GOT3 (cell line): Measurements from ENCODE around the gene JMJD1C.

ENCODE experiments used
- DNase-seq: peaks from one replicate; lab custom pipeline; 2025; ENCODE audit warnings: mixed read lengths; lab: John Stamatoyannopoulos, UW

JMJD1C gene

DNA sequence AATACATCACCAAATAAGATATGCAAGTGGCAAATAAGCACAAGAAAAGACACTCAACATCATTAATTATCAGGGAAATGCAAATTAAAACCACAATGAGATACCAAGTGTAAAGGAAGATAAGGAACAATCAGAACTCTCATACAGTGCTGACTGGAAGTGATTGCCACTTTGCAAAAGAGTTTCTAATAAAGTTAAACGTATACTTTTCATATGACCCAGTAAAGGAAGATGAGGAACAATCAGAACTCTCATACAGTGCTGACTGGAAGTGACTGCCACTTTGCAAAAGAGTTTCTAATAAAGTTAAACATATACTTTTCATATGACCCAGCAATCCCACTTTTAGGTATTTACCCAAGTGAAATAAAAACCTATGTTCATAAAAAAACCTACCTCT is 12.2 kb upstream of the JMJD1C start:
- DNase-seq: no peak

DNA sequence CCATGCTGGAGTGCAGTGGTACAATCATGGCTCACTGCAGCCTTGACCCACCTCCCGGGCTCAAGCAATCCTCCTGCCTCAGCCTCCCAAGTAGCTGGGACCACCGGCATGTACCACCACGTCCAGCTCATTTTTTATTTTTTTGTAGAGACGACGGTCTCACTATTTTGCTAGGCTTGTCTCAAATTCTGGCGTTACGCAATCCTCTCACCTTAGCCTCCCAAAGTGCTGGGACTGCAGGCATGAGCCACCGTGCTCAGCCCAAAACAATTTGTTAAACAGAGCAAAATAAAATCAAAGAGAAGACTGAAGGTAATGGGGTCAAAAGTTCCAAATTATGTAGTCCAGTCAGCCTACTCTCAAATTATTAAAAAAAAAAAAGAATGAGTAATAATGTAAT is 8.7 kb upstream of the JMJD1C start:
- no peak for DNase-seq

DNA sequence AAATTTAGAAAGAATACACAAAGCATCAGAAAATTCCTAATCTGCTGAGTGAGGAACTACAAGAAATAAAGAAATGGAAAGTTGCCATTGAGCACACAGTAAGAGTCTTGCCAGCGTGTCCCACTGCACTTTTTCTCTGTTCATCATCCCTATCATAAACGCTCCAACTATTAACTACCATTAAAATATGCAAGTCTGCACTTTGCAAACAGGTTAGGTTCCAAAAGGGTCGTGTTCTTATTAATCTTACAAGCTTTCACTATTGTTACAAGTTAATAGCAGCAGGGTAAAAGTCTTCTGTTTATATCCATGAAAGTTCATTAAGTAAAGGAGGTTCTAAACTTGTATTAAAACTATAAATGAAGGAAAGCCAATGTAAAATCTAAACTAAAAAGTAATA is 5.2 kb upstream of the JMJD1C start:
- DNase-seq: no peak

DNA sequence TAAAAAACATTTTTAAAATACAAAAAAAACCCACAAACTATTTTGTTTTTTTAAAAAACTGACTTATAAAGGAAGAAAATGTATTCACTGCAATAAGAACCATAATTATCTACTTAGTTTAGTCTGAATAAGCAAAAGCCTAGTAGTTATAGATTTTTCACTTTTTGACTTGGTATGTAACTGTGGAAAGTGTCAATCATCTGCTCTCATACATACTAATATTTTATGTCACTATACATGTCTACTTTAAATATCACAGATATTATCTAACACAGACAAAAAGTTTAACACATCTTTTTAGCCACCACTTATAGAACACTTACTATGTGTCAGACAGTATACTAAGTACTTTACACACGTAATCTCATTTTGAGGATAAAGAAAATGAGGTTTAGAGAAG is 3.2 kb upstream of the JMJD1C start:
- no peak for DNase-seq

DNA sequence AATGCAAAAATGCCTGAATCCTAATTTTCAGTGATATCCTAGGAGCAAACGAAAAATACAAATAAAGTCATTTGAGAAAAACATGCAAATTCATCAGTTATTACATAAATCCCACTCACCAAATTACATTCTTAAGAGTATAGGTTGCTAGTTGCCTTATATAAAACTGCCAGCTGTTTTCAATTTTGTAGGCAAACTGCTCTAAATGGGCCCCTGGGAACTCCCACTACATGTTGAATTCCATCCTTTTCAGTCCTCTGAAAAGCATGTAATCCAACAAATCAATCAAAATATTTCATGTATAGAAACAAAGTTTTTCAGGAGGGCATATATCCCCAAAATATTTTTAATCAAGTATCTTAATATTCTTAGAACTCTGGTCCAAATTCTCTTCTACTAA is 2.1 kb upstream of the JMJD1C start:
- DNase-seq: no peak

DNA sequence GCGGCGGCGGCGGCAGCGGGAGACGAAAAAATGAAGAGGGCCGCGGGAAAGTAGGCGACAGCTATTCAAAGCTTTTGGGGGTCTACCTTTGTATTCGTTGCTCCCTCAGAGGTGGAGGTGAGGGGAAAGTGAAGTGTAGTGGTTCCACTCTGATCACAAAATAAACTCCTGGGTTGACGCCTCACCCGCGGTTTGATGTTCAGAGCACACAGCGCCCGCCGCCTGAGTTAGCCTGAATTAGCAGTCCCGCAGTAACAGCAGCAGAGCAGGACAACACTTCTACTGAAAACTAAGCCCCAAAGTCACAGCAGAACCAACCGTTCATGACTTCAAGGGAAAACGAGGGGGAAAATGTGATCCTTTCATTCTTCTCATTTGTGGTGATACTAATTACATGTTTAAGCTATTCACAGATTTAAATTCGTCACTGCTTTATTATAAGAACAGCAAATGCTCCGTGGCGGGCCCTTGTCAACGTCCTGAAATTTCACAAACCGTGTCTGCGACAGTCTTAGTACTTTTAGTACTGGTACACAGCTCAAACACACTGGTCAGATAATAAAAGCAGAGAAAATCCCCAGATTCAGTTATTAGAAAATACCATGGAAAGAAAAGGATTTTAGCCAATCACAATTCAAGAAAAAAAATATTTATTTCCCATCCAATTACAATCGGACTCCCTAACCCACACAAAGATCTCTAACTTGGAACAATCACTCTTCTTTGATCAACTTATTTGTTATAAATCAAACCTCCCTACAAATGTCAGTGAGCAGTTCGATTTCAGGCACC is 563 bp upstream of the JMJD1C start:
- DNase-seq: no peak

DNA sequence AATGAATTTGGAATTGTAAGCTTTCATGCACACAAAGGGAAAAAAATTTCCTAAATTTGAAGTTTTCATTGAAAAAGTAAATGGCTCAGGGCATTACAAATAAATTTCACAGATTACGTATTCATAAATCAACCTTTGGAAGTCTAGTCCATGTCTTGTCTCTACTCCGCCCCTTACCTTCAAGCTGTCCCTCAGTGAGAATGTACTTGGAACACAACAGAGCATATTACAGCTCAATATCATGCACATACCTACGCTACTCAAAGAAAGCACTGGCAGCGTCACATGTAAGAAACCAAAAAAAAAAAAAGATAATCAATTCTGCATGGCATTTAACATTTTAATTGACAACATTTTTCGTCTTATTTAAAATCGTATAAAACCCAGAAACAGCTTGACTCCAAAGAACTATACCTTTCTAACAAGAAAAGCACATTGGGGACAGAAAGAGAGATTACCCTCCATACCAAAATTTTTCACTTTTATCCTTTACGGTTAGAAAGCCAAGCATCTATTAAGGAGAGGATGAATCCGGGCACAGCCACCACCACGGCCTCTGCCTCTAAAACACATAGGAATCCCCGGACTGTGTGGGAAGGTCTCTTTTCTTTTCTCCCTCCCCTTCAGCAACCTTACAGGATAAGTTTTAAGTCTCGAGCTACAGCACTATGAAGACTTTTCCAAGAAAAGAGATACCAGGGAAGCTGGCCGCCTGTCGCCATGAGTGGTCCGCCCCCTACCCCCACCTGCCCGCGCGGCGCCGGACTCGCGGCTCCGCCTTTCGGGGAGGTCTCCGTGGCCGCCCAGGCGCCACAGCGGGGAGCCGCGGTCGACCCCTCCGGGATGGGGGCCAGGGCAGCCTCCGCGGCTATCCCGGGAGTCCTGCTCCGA is 1.1 kb downstream of the JMJD1C start:
- DNase-seq: no peak

DNA sequence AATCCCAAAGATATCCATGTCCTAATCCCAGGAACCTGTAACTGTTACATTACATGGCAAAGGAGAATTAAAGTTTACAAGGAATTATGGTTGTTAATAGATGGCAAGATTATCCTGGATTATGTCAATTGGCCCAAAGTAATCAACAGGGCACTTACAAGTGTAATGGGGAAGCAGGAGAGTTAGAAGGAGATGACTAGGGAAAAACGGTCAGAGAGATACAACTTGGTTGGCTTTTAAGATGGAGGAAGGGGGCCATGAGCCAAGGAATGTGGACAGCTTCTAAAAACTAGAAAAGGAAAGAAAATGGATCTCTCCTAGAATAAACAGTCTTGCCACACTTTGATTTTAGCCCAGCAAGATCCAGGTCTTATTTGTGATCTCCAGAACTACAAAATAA is 3.3 kb downstream of the JMJD1C start:
- no peak for DNase-seq

DNA sequence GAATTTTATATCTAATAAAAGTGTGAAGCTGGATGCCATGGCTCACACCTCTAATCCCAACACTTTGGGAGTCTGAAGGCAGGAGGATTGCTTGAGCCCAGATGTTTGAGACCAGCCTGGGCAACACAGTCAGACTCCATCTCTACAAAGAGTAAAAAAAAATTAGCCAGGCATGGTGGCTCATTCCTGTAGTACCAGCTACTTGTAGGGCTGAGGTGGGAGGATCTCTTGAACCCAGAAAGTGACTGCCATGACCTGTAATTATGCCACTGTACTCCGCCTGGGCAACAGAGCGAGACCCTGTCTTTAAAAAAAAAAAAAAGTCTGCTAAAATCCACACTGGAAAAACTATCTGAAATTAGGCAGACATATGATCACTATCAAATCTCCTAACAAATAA is 7.6 kb downstream of the JMJD1C start:
- no peak for DNase-seq

DNA sequence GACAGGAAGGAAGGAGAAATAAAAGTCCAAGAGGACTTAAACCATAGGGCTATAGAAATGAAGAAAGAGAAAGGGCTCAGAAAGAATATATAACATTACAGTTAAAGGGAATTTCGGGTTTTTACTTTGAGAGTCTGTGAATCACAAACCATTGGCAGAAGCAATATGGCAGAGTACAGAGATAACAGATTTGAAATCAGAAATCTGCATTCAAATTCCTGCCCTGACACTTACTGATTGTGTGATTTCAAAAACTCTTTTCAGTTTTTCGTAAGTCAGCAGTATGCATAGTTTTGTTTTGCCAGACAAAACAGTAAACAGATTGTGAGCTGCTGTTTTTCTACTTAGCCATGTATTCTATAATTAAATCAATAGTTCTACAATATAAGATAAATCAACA is 8.2 kb downstream of the JMJD1C start:
- no peak for DNase-seq

DNA sequence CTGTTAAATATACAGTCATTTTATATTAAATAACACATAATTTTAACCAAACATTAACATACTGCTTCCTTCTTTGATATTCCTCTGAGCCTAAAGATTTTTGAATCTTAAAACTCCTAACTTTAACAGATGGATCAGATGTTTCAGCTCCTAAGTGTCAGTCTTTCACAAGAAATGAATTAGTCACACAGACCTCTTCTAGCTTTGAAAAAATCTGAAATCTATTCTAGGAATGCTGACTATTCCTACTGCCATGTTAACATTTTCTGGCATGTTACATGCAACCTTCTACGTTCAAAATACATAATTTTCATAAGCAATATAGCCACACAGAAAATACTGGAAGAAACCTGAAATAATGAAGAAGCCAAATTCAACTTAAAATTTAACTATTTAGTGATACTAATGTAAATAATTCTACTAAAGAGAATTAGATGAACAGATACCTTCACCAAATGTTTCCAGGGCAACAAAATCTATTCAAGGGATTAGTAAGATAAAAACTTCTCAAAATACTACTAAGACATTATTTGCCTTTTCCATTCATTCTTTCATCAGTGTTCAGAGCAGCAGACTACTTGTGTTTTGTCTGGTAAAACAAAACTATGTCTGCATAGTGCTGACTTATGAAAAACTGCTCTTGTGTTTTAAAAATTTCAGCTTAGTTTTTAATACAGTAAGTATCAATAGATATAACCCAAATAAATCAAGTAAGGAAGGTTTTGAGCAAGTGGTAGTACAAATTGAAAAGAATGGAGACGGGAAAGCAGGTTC is 9.2 kb downstream of the JMJD1C start:
- no peak for DNase-seq

DNA sequence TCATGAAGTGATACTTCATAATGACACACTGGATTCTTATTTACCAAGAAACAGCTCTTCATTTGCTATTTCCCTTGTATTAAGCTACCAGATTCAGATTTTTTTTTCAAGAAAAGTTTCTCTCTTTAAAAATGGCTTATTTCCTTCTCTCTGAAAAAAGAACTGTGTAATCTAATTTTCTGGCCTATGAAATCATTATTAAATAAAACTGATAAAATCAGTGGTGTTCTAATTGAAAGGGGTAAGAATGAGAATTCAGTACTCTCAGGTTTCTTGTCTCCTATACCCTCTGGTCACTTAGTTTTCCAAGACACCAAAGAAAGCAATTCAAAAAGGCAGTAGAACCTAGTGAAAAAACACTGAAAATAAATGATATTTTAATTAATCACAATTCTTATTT is 10.3 kb downstream of the JMJD1C start:
- DNase-seq: no peak

DNA sequence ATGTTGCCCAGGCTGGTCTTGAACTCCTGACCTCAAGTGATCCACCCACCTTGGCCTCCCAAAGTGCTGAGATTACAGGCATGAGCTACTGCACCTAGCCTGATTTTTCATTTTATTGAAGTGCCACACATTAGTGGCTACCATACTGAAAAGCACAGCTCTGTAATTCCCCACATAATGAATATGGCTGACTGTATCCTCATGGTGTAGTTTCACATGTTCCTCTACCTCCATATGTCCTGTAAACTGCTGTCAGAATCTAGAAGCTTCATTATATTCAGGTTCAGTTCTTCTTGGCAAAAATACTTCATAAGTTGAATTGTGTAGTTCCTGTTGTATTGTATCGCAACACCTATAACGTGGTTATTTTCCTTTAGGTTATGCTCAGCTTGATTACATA is 11.1 kb downstream of the JMJD1C start:
- no peak for DNase-seq

DNA sequence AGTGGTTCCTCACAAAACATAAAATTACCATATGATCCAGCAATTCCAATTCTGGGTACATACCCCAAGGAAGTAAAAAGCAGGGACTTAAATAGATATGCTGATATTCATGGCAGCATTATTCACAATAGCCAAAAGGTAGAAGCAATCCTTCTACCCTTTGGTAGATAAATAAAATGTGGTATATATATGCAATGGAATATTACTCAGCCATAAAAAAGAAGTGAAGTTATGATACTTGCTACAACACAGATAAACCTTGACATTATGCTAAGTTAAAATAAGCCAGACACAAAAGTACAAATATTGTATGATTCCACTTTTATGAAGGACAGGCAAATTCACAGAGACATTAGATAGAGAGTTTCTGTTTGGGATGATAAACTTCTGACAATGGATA is 13.3 kb downstream of the JMJD1C start:
- no peak for DNase-seq

DNA sequence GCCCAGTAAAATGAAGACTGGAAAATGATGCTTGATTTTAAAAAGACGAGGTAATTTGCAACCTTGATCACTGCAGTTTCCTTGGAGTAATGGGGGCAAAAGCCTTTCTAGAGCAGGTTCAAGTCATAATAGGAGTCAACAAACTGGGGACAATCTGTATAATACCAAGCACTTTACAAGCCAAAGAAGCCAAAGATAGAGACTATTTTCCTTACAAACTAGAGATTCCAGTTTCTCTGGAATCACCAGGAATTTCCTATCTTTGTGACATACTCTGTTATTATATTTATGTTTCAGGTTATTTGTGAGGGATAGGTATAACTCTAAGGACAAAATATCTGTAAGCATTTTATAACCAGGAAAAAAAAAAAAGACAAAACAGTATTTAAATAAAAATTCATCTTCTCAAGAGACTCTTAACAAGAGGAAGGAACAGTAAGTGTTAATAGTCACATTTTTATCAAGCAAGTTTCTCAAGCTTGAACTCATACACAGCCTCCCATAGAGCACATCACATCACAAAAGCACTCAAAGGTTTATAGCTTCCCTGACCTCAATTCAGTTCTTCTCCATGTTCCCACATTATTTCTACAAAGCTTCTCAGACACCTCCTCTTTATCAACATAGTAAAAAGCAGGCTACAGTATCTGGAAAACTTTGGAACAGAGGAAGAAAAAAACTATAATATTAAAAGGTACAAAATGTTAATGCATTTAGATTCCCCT is 18.9 kb downstream of the JMJD1C start:
- no peak for DNase-seq

DNA sequence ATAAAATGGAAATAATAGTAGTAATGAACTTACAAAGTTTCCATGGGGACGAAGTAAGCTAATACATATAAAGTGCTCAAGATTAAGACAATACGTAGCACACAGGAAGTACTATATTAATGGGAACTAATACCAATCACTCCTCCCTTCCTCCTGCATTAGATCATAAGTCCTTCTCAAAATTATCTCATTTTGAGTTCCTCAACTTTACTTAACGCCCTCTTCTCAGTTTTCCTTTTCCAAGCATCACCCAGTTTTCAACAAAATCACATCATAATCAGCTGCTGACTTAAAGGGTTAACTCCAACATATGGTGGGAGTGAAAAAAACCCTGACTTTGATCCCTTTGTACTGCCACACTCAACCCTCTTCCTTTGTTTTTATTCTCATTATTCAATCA is 24.4 kb downstream of the JMJD1C start:
- DNase-seq: no peak

DNA sequence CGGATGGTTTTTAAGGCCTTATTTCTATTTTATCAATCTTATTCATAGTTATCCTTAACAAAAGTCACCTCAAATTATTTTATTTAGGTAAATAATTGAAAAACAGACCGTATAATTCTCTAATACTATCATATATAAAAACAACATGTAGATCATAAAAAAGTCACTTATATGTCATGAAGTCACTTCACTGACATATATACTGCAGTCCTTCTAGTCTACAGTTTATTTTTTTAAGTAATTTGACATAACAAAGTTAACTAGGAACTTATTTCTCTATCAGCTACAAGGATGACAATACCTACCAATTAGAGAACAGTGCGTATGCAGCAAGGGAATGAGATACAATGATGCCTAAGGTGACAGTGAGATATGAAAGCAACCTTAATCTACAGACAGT is 26.2 kb downstream of the JMJD1C start:
- DNase-seq: no peak

DNA sequence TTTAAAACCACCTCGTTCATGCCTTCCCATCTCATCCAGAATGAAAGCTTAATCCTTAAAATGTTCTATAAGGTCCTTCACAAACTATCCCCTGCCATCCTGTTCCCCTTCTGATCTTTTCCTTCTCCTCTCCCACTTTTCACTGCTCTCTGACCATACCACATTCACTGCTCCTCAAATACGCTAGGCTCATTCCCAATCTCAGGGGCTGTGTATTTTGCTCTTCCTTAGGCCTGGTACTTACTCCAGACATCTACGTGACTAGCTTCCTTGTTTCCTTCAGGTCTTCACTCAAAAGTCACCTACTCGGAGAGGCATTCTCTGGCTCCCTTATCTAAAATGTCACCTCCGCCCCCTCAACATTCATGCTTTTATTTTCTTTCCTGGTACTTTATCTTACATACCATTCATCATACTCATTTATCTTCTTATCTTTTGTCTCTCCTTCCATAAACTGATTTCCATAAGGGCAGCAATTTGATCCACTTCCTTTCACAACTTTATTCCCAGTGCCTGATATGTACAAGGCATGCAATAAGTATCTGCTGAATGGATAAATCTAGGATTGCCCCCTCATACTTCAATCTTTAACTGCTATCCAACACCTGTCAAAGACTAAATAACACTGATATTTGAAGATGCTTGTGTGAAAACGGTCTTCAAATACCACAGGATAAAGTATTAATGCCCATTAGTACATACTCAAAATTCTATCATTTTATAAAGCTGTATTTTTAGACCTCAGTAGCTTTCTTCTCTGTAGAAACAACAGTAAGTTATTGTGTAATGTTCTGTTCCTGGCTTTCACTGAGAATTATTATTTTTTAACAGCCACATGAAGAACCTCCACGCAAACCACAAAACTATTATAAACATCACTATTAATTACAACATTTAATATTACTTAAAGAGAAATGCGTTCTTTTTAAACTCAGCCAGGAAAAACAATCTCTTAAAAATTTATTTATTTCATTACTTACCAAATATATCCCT is 27.0 kb downstream of the JMJD1C start:
- DNase-seq: no peak

DNA sequence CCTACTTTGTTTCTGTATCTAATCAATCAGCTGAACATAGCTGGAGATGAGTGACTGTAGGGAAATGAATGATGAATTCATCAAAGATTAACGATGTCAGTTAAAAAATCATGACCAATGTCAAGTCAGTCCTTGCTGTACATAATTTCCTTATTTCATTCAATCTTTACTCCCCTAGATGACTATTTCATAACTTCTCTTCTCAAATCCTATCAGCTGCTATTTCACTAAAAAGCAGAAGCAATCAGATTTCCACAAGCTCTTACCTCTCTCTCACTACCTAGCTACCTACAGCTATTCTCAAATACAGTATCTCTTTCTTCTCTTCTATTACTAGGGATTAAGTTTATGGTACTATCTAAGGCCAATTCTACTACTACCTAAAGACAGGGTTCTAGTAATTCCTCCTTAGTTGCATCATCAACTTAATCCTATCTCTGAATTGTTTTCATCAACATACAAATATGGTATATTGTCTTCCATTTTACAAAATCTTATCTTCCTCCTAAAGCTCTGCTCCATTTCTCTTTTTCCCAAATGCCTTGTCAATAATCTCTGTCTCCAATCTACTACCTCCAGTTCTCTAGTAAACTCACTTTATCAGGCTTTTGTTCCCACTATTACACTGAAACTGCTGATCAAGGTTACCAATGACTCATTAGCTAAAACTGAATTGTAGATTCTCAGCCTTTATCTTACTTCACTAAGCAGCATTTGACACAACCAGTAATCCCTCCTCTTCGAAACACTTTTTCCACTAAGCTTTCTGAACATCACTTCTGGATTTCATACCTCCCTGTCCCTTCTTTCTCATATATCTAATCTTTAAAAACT is 28.4 kb downstream of the JMJD1C start:
- DNase-seq: no peak

DNA sequence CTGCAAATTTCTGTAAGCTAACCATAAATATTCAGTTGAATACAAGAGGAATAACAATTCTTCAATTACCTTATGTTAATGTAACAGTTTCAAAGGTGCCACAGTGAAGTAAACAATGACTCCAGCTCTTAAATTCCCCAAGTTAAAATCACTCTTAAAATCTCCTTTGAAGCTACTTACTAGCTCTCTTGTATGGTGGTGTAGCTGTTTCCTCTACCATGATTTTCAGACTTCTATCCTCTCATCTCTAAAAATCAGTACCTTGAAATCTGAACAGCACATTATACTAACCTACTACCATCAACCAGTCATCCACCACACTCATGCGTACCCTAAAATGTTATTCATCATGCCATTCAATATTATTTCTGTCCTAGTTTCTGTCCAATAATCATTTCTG is 29.6 kb downstream of the JMJD1C start:
- DNase-seq: no peak
